A549 (cell line): ENCODE data around the gene UQCR11. TPM values are rescaled to one million over a fixed set of nuclear protein-coding genes. Genes with fewer than 3 reads are reported as not detected.

Experiments
- ATAC-seq, 2 experiments: fragments of 200-7000 bp in 1 of 2; fragments of >200 bp in 1 of 2; cut with Nextera tagmentation in 1 of 2; cut with Tn5 transposase in 1 of 2; 3 replicates each; pipeline versions ENCODE4 v1.8.0 to v1.9.1; 2018 to 2020; ENCODE audit warnings: mild to moderate bottlenecking in 1 of 2, moderate library complexity in 1 of 2
- CTCF ChIA-PET: fragments of 300-600 bp; sonication (Branson Sonifier 250); formaldehyde crosslinking; extraction: SDS; loops from one replicate; lab custom pipeline; 2021; ENCODE audit warnings: antibody characterized with exemption, inconsistent platforms; lab: Yijun Ruan, JAX
- POLR2A ChIA-PET: fragments of 350-600 bp; formaldehyde crosslinking; extraction: SDS; loops from one replicate; lab custom pipeline; 2021; ENCODE audit warnings: antibody characterized with exemption, inconsistent platforms; lab: Yijun Ruan, JAX
- DNase-seq, 2 experiments: peaks; one replicate each; pipeline versions ENCODE4 v3.0.0 to v3.0.0-alpha.2; 2011 to 2016; ENCODE audit warnings: low read depth in 1 of 2, low spot score in 1 of 2
- FAIRE-seq: peaks from 2 replicates; lab custom pipeline; 2011; peaks lifted over from hg19 to GRCh38; lab: Jason Lieb, UNC
- H3K27ac ChIP-seq, 2 experiments: fragments of >200 bp; sonication (Bioruptor Twin); formaldehyde crosslinking; 3 replicates each; pipeline ENCODE4 v1.5.1; 2016 to 2017
- H3K4me1 ChIP-seq: fragments of >200 bp; sonication (Bioruptor Twin); formaldehyde crosslinking; 3 replicates; pipeline ENCODE4 v1.6.1; 2016
- H3K4me2 ChIP-seq: fragments of >200 bp; sonication (Bioruptor Twin); formaldehyde crosslinking; 3 replicates; pipeline ENCODE4 v1.6.1; 2016
- H3K4me3 ChIP-seq: fragments of >200 bp; sonication (Bioruptor Twin); formaldehyde crosslinking; 3 replicates; pipeline ENCODE4 v1.5.1; 2016
- H3K9me3 ChIP-seq: fragments of >200 bp; sonication (Bioruptor Twin); formaldehyde crosslinking; 3 replicates; pipeline ENCODE4 v1.6.1; 2016
- BHLHE40 ChIP-seq: IDR thresholded peaks from 2 replicates; pipeline ENCODE4 v1.6.1; 2012; ENCODE audit warnings: low read depth, low read length, inconsistent platforms
- CHD4 ChIP-seq: fragments of 200-600 bp; sonication (generic); IDR thresholded peaks from 2 replicates; pipeline ENCODE4 v1.6.1; 2016; ENCODE audit warnings: antibody characterized with exemption, mild to moderate bottlenecking, borderline replicate concordance
- EHMT2 ChIP-seq: fragments of 200-600 bp; sonication (generic); IDR thresholded peaks from 2 replicates; pipeline ENCODE4 v1.6.1; 2016; ENCODE audit warnings: antibody characterized with exemption, low read depth, mild to moderate bottlenecking, moderate library complexity
- ESRRA ChIP-seq: fragments of 150-350 bp; IDR thresholded peaks from 2 replicates; pipeline ENCODE4 v1.6.1; 2014; ENCODE audit warnings: mild to moderate bottlenecking, low read length, borderline replicate concordance
- FOXS1 ChIP-seq: fragments of 250-450 bp; sonication (Bioruptor Pico); IDR thresholded peaks from 2 replicates; pipeline ENCODE4 v1.5.0; 2020; ENCODE audit warnings: mild to moderate bottlenecking, moderate library complexity
- HDAC2 ChIP-seq: fragments of 200-600 bp; sonication (generic); IDR thresholded peaks from 2 replicates; pipeline ENCODE4 v1.6.1; 2016
- HEYL ChIP-seq: fragments of 250-450 bp; sonication (Bioruptor Pico); IDR thresholded peaks from 2 replicates; pipeline ENCODE4 v1.8.0; 2021; ENCODE audit warnings: mild to moderate bottlenecking, moderate library complexity
- HOXA7 ChIP-seq: fragments of 250-450 bp; sonication (Bioruptor Pico); IDR thresholded peaks from 2 replicates; pipeline ENCODE4 v1.5.0; 2020; ENCODE audit warnings: mild to moderate bottlenecking, moderate library complexity
- HOXB13 ChIP-seq: fragments of 250-450 bp; sonication (Bioruptor Pico); IDR thresholded peaks from 2 replicates; pipeline ENCODE4 v1.5.0; 2020; ENCODE audit warnings: low read depth, mild to moderate bottlenecking, moderate library complexity
- HOXB5 ChIP-seq: fragments of 250-450 bp; sonication (Bioruptor Pico); IDR thresholded peaks from 2 replicates; pipeline ENCODE4 v1.5.0; 2020; ENCODE audit warnings: mild to moderate bottlenecking, moderate library complexity
- KDM1A ChIP-seq: fragments of 200-600 bp; sonication (generic); IDR thresholded peaks from 2 replicates; pipeline ENCODE4 v1.6.1; 2016; ENCODE audit warnings: low read depth, mild to moderate bottlenecking
- MAFK ChIP-seq: fragments of 450-650 bp; IDR thresholded peaks from 2 replicates; pipeline ENCODE4 v1.6.1; 2014; ENCODE audit not compliant: partially characterized antibody
- MAZ ChIP-seq: fragments of 150-350 bp; IDR thresholded peaks from 2 replicates; pipeline ENCODE4 v1.6.1; 2014; ENCODE audit warnings: antibody characterized with exemption, low read depth, low read length, borderline replicate concordance
- NPAS2 ChIP-seq: fragments of 250-450 bp; sonication (Bioruptor Pico); IDR thresholded peaks from 2 replicates; pipeline ENCODE4 v1.8.0; 2022; ENCODE audit warnings: mild to moderate bottlenecking, moderate library complexity, borderline replicate concordance
- PHF8 ChIP-seq: fragments of 200-600 bp; sonication (generic); IDR thresholded peaks from 2 replicates; pipeline ENCODE4 v1.6.1; 2016; ENCODE audit warnings: low read depth, mild to moderate bottlenecking, antibody characterized with exemption, moderate library complexity, borderline replicate concordance
- POLR2AphosphoS2 ChIP-seq: conservative IDR thresholded peaks from 2 replicates; pipeline ENCODE4 v1.6.1; 2012; ENCODE audit warnings: low read length, improper control_type of control experiment, inconsistent platforms
- RAD21 ChIP-seq, 2 experiments: fragments of >200 bp in 1 of 2; sonication (Bioruptor Twin) in 1 of 2; formaldehyde crosslinking in 1 of 2; IDR thresholded peaks in 1 of 2; conservative IDR thresholded peaks in 1 of 2; 2 replicates in 1 of 2; 3 replicates in 1 of 2; pipeline ENCODE4 v1.6.1; 2012 to 2018; ENCODE audit warnings: inconsistent platforms in 1 of 2
- RCOR1 ChIP-seq: fragments of 150-350 bp; IDR thresholded peaks from 2 replicates; pipeline ENCODE4 v1.6.1; 2014; ENCODE audit warnings: antibody characterized with exemption, low read length, low read depth
- RFX5 ChIP-seq: fragments of 450-650 bp; IDR thresholded peaks from 2 replicates; pipeline ENCODE4 v1.7.1; 2014; ENCODE audit warnings: antibody characterized with exemption, mild to moderate bottlenecking, moderate library complexity
- SREBF2 ChIP-seq: fragments of 450-650 bp; IDR thresholded peaks from 2 replicates; pipeline ENCODE4 v1.6.1; 2014; ENCODE audit warnings: mild to moderate bottlenecking, moderate library complexity
- TP53 ChIP-seq: fragments of 250-450 bp; sonication (Bioruptor Pico); IDR thresholded peaks from 2 replicates; pipeline ENCODE4 v1.5.0; 2021; ENCODE audit warnings: mild to moderate bottlenecking, moderate library complexity
- ZC3H11A ChIP-seq: fragments of 450-650 bp; IDR thresholded peaks from 2 replicates; pipeline ENCODE4 v1.6.1; 2014; ENCODE audit warnings: antibody characterized with exemption, mild to moderate bottlenecking
- ZNF302 ChIP-seq: fragments of 250-450 bp; sonication (Bioruptor Pico); IDR thresholded peaks from 2 replicates; pipeline ENCODE4 v1.9.0; 2021; ENCODE audit warnings: inconsistent platforms, mild to moderate bottlenecking, moderate library complexity
- WGBS: methylation state at CpG from one replicate; pipeline ENCODE4 v1.1.6; 2017; ENCODE audit errors: missing lambda C conversion rate; 5-methylcytosine and 5-hydroxymethylcytosine counted together
- polyA plus RNA-seq, 4 experiments: library from polyadenylated mRNA; depleted of rRNA in 3 of 4; stranded (reverse); fragments of >200 nt; fragmentation: RNase III in 1 of 4; extraction: RNeasy Plus Mini Kit Qiagen cat#74134 plus additional on column Dnase treatment in 1 of 4; gene quantifications; 2 replicates in 3 of 4; 3 replicates in 1 of 4; pipeline ENCODE4 v1.2.3, GENCODE V29; 2011 to 2017
- TF ChIP-seq, protein P1 (sequence below): IDR thresholded peaks from 2 replicates; pipeline ENCODE4 v1.6.1; 2012
- TF ChIP-seq, protein P2 (sequence below): fragments of 150-350 bp; IDR thresholded peaks from 2 replicates; pipeline ENCODE4 v1.6.1; 2014; ENCODE audit warnings: low read depth, mild to moderate bottlenecking, low read length
- TF ChIP-seq, protein P3 (sequence below): fragments of >200 bp; sonication (Bioruptor Twin); formaldehyde crosslinking; IDR thresholded peaks from 3 replicates; pipeline ENCODE4 v1.6.1; 2016
- TF ChIP-seq, protein P4 (sequence below): fragments of >200 bp; sonication (Bioruptor Twin); formaldehyde crosslinking; IDR thresholded peaks from 2 replicates; pipeline ENCODE4 v1.6.1; 2016
- TF ChIP-seq, protein P5 (sequence below): IDR thresholded peaks from 2 replicates; pipeline ENCODE4 v1.6.1; 2012

The UQCR11 gene
- polyA plus RNA-seq, 2 of the 4 experiments (the other 2 are of a cell fraction), result 111 to 152 TPM

DNA sequence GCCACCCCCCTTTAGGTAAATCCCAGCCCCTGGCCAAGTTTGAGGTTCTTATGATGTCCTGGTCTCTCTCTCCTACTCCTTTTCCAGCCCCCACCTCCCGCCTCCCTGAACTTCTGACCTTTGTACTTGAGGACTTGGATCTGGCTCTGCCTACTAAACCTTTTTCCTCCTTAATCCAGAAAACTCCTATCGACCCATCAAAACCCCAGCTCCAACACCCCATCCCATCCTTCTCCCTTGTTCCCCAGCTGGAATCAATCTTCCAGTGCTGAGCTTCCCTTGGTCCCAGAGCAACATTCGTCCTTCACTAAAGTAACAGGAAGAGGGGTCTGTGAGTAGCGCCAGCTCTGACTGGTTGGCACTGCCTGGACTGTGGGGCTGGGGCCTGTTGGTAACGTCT is 17.3 kb upstream of the UQCR11 start:
- DNase-seq (no peak), FAIRE-seq (no peak), ATAC-seq (no peak)
- H3K4me1 ChIP-seq, result no peaks in the 10 kb centered on the region
- POLR2A ChIA-PET, result no interaction called here
- TF ChIP-seq NPAS2 (CRISPR knock-in tag) (no peak), HOXB13 (CRISPR knock-in tag) (no peak), KDM1A (no peak), FOXS1 (CRISPR knock-in tag) (no peak), ZC3H11A (no peak), MAFK (no peak), HEYL (CRISPR knock-in tag) (no peak), PHF8 (no peak), HDAC2 (no peak), EHMT2 (no peak), ESRRA (no peak), TP53 (CRISPR knock-in tag) (no peak), ZNF302 (no peak), BHLHE40 (no peak), MAZ (no peak)
- TF ChIP-seq, protein P1, sequence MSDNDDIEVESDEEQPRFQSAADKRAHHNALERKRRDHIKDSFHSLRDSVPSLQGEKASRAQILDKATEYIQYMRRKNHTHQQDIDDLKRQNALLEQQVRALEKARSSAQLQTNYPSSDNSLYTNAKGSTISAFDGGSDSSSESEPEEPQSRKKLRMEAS, result no peak
- TF ChIP-seq, protein P2, sequence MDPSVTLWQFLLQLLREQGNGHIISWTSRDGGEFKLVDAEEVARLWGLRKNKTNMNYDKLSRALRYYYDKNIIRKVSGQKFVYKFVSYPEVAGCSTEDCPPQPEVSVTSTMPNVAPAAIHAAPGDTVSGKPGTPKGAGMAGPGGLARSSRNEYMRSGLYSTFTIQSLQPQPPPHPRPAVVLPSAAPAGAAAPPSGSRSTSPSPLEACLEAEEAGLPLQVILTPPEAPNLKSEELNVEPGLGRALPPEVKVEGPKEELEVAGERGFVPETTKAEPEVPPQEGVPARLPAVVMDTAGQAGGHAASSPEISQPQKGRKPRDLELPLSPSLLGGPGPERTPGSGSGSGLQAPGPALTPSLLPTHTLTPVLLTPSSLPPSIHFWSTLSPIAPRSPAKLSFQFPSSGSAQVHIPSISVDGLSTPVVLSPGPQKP, result no peak
- 94% methylated on average over 5 of the region's 5 CpGs for WGBS
- H3K4me2 ChIP-seq, result no peak overlapping the region
- no peaks in the 10 kb centered on the region for H3K9me3 ChIP-seq
- CTCF ChIA-PET, result no interaction called here
- no peak overlapping the region for H3K27ac ChIP-seq
- no peak overlapping the region for H3K4me3 ChIP-seq

DNA sequence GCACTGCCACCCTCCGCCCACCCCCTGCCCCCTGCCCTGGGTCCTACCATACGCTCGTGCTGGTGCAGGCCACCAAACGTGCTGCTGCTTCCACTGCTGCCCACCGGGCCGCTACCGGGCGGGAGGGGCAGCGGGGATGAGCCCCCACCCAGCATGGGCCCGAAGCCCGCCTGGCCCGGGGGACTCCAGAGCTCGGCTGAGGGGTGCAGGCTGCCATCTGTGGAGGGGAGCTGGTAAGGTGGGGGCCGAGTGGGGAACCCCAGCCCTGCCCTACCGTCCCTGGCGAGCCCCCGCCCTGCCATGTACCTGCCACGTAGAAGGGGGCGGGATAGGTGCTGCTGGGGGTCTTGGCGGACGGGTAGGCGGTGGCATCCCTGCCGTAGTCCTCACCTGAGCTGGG is 16.7 kb upstream of the UQCR11 start:
- Histone ChIP-seq H3K4me2 (no peak overlapping the region), H3K4me3 (no peak overlapping the region), H3K27ac (no peak overlapping the region), H3K4me1 (no peaks in the 10 kb centered on the region), H3K9me3 (no peaks in the 10 kb centered on the region)
- POLR2A ChIA-PET, result no interaction called here
- CTCF ChIA-PET, result no interaction called here
- no peak for ATAC-seq
- DNase-seq, result no peak
- no peak for FAIRE-seq
- TF ChIP-seq HOXA7, result no peak
- TF ChIP-seq RAD21 (conservative IDR thresholded peaks at IDR 0.05 in 1 of 2, IDR thresholded peaks at IDR 0.05 in 1 of 2), result no peak
- TF ChIP-seq, protein P3, sequence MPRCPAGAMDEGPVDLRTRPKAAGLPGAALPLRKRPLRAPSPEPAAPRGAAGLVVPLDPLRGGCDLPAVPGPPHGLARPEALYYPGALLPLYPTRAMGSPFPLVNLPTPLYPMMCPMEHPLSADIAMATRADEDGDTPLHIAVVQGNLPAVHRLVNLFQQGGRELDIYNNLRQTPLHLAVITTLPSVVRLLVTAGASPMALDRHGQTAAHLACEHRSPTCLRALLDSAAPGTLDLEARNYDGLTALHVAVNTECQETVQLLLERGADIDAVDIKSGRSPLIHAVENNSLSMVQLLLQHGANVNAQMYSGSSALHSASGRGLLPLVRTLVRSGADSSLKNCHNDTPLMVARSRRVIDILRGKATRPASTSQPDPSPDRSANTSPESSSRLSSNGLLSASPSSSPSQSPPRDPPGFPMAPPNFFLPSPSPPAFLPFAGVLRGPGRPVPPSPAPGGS, result no peak
- no peak for TF ChIP-seq SREBF2
- TF ChIP-seq RFX5, result no peak
- no peak for TF ChIP-seq TP53 (CRISPR knock-in tag)
- TF ChIP-seq RCOR1, result no peak
- TF ChIP-seq POLR2AphosphoS2, result no peak
- no peak for TF ChIP-seq CHD4
- TF ChIP-seq, protein P4, sequence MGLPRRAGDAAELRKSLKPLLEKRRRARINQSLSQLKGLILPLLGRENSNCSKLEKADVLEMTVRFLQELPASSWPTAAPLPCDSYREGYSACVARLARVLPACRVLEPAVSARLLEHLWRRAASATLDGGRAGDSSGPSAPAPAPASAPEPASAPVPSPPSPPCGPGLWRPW, result no peak
- no peak for TF ChIP-seq NPAS2 (CRISPR knock-in tag)
- TF ChIP-seq, protein P5, sequence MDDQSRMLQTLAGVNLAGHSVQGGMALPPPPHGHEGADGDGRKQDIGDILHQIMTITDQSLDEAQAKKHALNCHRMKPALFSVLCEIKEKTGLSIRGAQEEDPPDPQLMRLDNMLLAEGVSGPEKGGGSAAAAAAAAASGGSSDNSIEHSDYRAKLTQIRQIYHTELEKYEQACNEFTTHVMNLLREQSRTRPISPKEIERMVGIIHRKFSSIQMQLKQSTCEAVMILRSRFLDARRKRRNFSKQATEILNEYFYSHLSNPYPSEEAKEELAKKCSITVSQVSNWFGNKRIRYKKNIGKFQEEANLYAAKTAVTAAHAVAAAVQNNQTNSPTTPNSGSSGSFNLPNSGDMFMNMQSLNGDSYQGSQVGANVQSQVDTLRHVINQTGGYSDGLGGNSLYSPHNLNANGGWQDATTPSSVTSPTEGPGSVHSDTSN, result no peak
- no peak for TF ChIP-seq HDAC2
- no peak for TF ChIP-seq HOXB5
- 100% methylated on average over 1 of the region's 23 CpGs for WGBS
